SK-N-SH (cell line): ENCODE data around the gene ADAP2. TPM values are rescaled to one million over a fixed set of nuclear protein-coding genes. Genes with fewer than 3 reads are reported as not detected.
"Not testable (repeated sequence)": the region's sequence is repeated elsewhere in the genome, so short reads cannot be mapped to it uniquely, and the experiment has no call there.

Source experiments
- CTCF ChIA-PET: fragments of 300-600, 350-600 bp; formaldehyde crosslinking; extraction: SDS; loops from one replicate; lab custom pipeline; 2021; lab: Yijun Ruan, JAX
- POLR2A ChIA-PET: fragments of 350-600 bp; sonication (Branson Sonifier 250); formaldehyde crosslinking; extraction: SDS; loops from one replicate; lab custom pipeline; 2020; ENCODE audit warnings: antibody characterized with exemption, inconsistent platforms; lab: Yijun Ruan, JAX
- DNase-seq: peaks from one replicate; pipeline ENCODE4 v3.0.0; 2012
- H2AFZ ChIP-seq: fragments of 200-600 bp; sonication (generic); 2 replicates; pipeline ENCODE4 v1.8.1; 2016; ENCODE audit warnings: antibody characterized with exemption, mild to moderate bottlenecking, low read depth
- H3F3A ChIP-seq: fragments of 200-600 bp; sonication (generic); replicated peaks from 2 replicates; pipeline ENCODE3; 2016; ENCODE audit warnings: antibody characterized with exemption, mild to moderate bottlenecking; ENCODE audit not compliant: insufficient read depth
- H3K27ac ChIP-seq, 2 experiments: fragments of 200-500 bp in 1 of 2; fragments of 200-600 bp in 1 of 2; sonication (Bioruptor generic) in 1 of 2; sonication (generic), shearing (Covaris generic) in 1 of 2; 2 replicates each; pipeline versions ENCODE4 v1.5.1 to v1.6.1; 2014 to 2016; ENCODE audit warnings: low read depth in 2 of 2, inconsistent platforms in 1 of 2, low read length in 1 of 2, mild to moderate bottlenecking in 1 of 2, mixed read lengths in 1 of 2
- H3K27me3 ChIP-seq: fragments of 200-600 bp; sonication (generic), shearing (Covaris generic); 2 replicates; pipeline ENCODE4 v1.6.1; 2016; ENCODE audit warnings: mixed run types; ENCODE audit not compliant: insufficient read depth
- H3K36me3 ChIP-seq, 2 experiments: fragments of 200-500 bp in 1 of 2; fragments of 200-600 bp in 1 of 2; sonication (Bioruptor generic) in 1 of 2; sonication (generic) in 1 of 2; replicated peaks in 1 of 2; 2 replicates each; pipeline versions ENCODE3 to v1.5.1; 2014 to 2016; ENCODE audit warnings: low read length in 1 of 2, mild to moderate bottlenecking in 1 of 2; ENCODE audit not compliant: insufficient read depth in 2 of 2, control insufficient read depth in 1 of 2
- H3K4me1 ChIP-seq, 2 experiments: fragments of 200-500 bp in 1 of 2; fragments of 200-600 bp in 1 of 2; sonication (Bioruptor generic) in 1 of 2; sonication (generic), shearing (Covaris generic) in 1 of 2; 2 replicates each; pipeline versions ENCODE4 v1.5.1 to v1.6.1; 2014 to 2016; ENCODE audit warnings: low read depth in 1 of 2, low read length in 1 of 2, mixed run types in 1 of 2; ENCODE audit not compliant: insufficient read depth in 2 of 2, control insufficient read depth in 1 of 2
- H3K4me2 ChIP-seq: fragments of 200-600 bp; sonication (generic), shearing (Covaris generic); 2 replicates; pipeline ENCODE4 v1.6.1; 2017; ENCODE audit warnings: mixed run types
- H3K4me3 ChIP-seq, 2 experiments: fragments of 200-500 bp in 1 of 2; fragments of 200-600 bp in 1 of 2; sonication (Bioruptor generic) in 1 of 2; sonication (generic), shearing (Covaris generic) in 1 of 2; 2 replicates each; pipeline versions ENCODE4 v1.5.1 to v1.8.1; 2014 to 2016; ENCODE audit warnings: low read depth in 2 of 2, inconsistent platforms in 1 of 2, low read length in 1 of 2, mild to moderate bottlenecking in 1 of 2, mixed read lengths in 1 of 2, moderate library complexity in 1 of 2
- H3K79me2 ChIP-seq: fragments of 200-600 bp; sonication (generic); 2 replicates; pipeline ENCODE4 v1.8.1; 2017; ENCODE audit warnings: mild to moderate bottlenecking; ENCODE audit not compliant: insufficient read depth
- H3K9ac ChIP-seq: fragments of 200-600 bp; sonication (generic); 2 replicates; pipeline ENCODE4 v1.6.1; 2017; ENCODE audit warnings: mixed run types
- H3K9me2 ChIP-seq: fragments of 200-600 bp; sonication (generic); 2 replicates; pipeline ENCODE4 v1.6.1; 2017; ENCODE audit warnings: mixed run types
- H3K9me3 ChIP-seq: fragments of 200-600 bp; sonication (generic); 2 replicates; pipeline ENCODE4 v1.6.1; 2017; ENCODE audit warnings: mixed run types, mild to moderate bottlenecking, moderate library complexity
- H4K20me1 ChIP-seq: fragments of 200-600 bp; sonication (generic); 2 replicates; pipeline ENCODE4 v1.6.1; 2017; ENCODE audit warnings: mild to moderate bottlenecking, mixed run types; ENCODE audit not compliant: insufficient read depth
- CHD2 ChIP-seq: fragments of 150-350 bp; IDR thresholded peaks from 2 replicates; pipeline ENCODE4 v1.6.1; 2018; ENCODE audit warnings: low read length; ENCODE audit not compliant: partially characterized antibody
- EP300 ChIP-seq, 2 experiments: IDR thresholded peaks; 2 replicates each; pipeline versions ENCODE4 v1.4.0 to v1.6.1; 2012; ENCODE audit warnings: borderline replicate concordance in 1 of 2, low read depth in 1 of 2, low read length in 1 of 2
- FOXJ3 ChIP-seq: sonication (generic); formaldehyde crosslinking; IDR thresholded peaks from 2 replicates; pipeline ENCODE4 v1.5.1; 2020; ENCODE audit warnings: mild to moderate bottlenecking, missing genetic modification reagents
- GABPA ChIP-seq: IDR thresholded peaks from 2 replicates; pipeline ENCODE4 v1.4.0; 2012; ENCODE audit warnings: low read depth, mild to moderate bottlenecking
- GATA2 ChIP-seq: sonication (generic); formaldehyde crosslinking; IDR thresholded peaks from 2 replicates; pipeline ENCODE4 v1.5.0; 2020; ENCODE audit warnings: mild to moderate bottlenecking, missing genetic modification reagents
- JUND ChIP-seq: IDR thresholded peaks from 2 replicates; pipeline ENCODE4 v1.4.0; 2012
- NFIC ChIP-seq: IDR thresholded peaks from 2 replicates; pipeline ENCODE4 v1.4.0; 2012; ENCODE audit warnings: borderline replicate concordance
- NRF1 ChIP-seq: IDR thresholded peaks from 2 replicates; pipeline ENCODE4 v1.6.1; 2012; ENCODE audit warnings: low read depth, mild to moderate bottlenecking, low read length
- POLR2AphosphoS5 ChIP-seq: IDR thresholded peaks from 2 replicates; pipeline ENCODE4 v1.6.1; 2012; ENCODE audit warnings: low read depth, low read length
- RAD21 ChIP-seq: IDR thresholded peaks from 2 replicates; pipeline ENCODE4 v1.6.1; 2012; ENCODE audit warnings: mild to moderate bottlenecking, low read length
- RFX5 ChIP-seq: IDR thresholded peaks from 2 replicates; pipeline ENCODE4 v1.6.1; 2012; ENCODE audit warnings: mild to moderate bottlenecking, improper control_type of control experiment, low read length
- SIN3A ChIP-seq: IDR thresholded peaks from 2 replicates; pipeline ENCODE4 v1.6.1; 2012; ENCODE audit warnings: low read depth, mild to moderate bottlenecking, low read length, moderate library complexity, borderline replicate concordance
- TAF1 ChIP-seq: IDR thresholded peaks from 2 replicates; pipeline ENCODE4 v1.6.1; 2012; ENCODE audit warnings: low read depth, mild to moderate bottlenecking, low read length, moderate library complexity, borderline replicate concordance
- USF1 ChIP-seq: IDR thresholded peaks from 2 replicates; pipeline ENCODE4 v1.4.0; 2012; ENCODE audit warnings: low read depth, borderline replicate concordance
- USF2 ChIP-seq: fragments of 150-350 bp; IDR thresholded peaks from 2 replicates; pipeline ENCODE4 v1.6.1; 2017; ENCODE audit warnings: antibody characterized with exemption, low read length, low read depth, borderline replicate concordance
- WGBS: methylation state at CpG from one replicate; pipeline ENCODE4 v1.1.6; 2017; ENCODE audit warnings: low lambda C conversion rate; 5-methylcytosine and 5-hydroxymethylcytosine counted together
- polyA plus RNA-seq, 3 experiments: library from polyadenylated mRNA; depleted of rRNA; stranded (reverse); fragments of >200 nt; gene quantifications; 2 replicates each; pipeline ENCODE4 v1.2.3, GENCODE V29; 2012
- TF ChIP-seq, protein P1 (sequence below): IDR thresholded peaks from 2 replicates; pipeline ENCODE4 v1.4.0; 2012; ENCODE audit warnings: low read depth

ADAP2 gene
- polyA plus RNA-seq, 1 of the 3 experiments (the other 2 are of a cell fraction), result 0.39 TPM

GRCh38 chr17:30908717-30909420, 12.9 kb upstream of the ADAP2 start:
- WGBS, result 93% methylated on average over 3 of the region's 3 CpGs
- DNase-seq, result no peak
- Histone ChIP-seq H3K79me2 (peaks cover 29% of the 10 kb centered on the region), H3K36me3 (peaks cover 4% of the 10 kb centered on the region in 2 experiments), H3K4me2 (no peak overlapping the region), H3K27ac (no peak overlapping the region), H3K9ac (no peak overlapping the region), H3F3A (peaks cover 3% of the 10 kb centered on the region), H3K9me3 (no peaks in the 10 kb centered on the region), H3K27me3 (no peaks in the 10 kb centered on the region), H3K4me1 (peaks cover 0 to 7% of the 10 kb centered on the region in 2 experiments; a peak in 2 of 4 replicates), H2AFZ (no peak overlapping the region), H3K4me3 (no peak overlapping the region), H3K9me2 (no peaks in the 10 kb centered on the region), H4K20me1 (no peaks in the 10 kb centered on the region)
- TF ChIP-seq USF2 (no peak), CHD2 (no peak), SIN3A (no peak), EP300 (IDR thresholded peaks at IDR 0.05; ENCODE audit: borderline replicate concordance in 1 of 2, low read depth in 1 of 2, low read length in 1 of 2) (no peak), NFIC (no peak), RFX5 (no peak), JUND (no peak), FOXJ3 (CRISPR knock-in tag) (no peak), GABPA (no peak), USF1 (no peak), NRF1 (no peak), RAD21 (no peak), TAF1 (no peak), GATA2 (CRISPR knock-in tag) (no peak), POLR2AphosphoS5 (no peak)
- TF ChIP-seq, protein P1, sequence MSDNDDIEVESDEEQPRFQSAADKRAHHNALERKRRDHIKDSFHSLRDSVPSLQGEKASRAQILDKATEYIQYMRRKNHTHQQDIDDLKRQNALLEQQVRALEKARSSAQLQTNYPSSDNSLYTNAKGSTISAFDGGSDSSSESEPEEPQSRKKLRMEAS, result no peak
- POLR2A ChIA-PET, result no interaction called here
- CTCF ChIA-PET, result no interaction called here

DNA sequence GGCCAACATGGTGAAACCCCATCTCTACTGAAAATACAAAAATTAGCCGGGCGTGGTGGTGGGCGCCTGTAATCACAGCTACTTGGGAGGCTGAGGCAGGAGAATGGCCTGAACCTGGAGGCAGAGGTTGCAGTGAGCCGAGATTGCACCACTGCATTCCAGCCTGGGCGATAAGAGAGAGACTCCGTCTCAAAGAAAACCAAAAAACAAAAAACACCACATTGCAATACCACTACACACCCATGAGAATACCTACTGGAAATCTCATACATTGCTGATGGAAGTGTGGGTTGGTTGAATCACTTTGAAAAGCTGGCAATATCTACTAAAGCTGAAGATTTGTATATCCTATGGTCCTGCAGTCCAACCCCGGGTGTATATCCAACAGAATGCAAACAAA, 11.6 kb upstream of the ADAP2 start:
- H3K4me3 ChIP-seq, H3K9ac ChIP-seq, H2AFZ ChIP-seq, H3K9me2 ChIP-seq, CTCF ChIA-PET, H3K36me3 ChIP-seq, DNase-seq, H4K20me1 ChIP-seq, H3K27ac ChIP-seq, H3K4me2 ChIP-seq, POLR2A ChIA-PET, H3K9me3 ChIP-seq, H3K4me1 ChIP-seq, H3K27me3 ChIP-seq, H3F3A ChIP-seq: not testable (repeated sequence)
- H3K79me2 ChIP-seq, result peaks cover 17% of the 10 kb centered on the region
- WGBS, result 89% methylated on average over 7 of the region's 7 CpGs
